Stomach (tissue), 9 donors: Measurements from ENCODE around the gene BPIFA2. TPM values are rescaled to one million over a fixed set of nuclear protein-coding genes. Genes with fewer than 3 reads are reported as not detected.

Experiments
- DNase-seq, 2 donors: peaks; one replicate each; pipeline versions ENCODE4 v3.0.0 to v3.0.0-alpha.2; 2013 to 2019
- H3K27ac ChIP-seq, 5 donors: fragments of 200-600 bp in 4 of 5; sonication (generic) in 4 of 5; one replicate each; pipeline ENCODE4 v1.5.1; 2013 to 2019; ENCODE audit warnings: mild to moderate bottlenecking in 1 of 5, moderate library complexity in 1 of 5
- H3K27me3 ChIP-seq, 3 donors: fragments of 200-600 bp; sonication (generic); one replicate each; pipeline ENCODE4 v1.5.1; 2017 to 2019; ENCODE audit warnings: mixed run types in 1 of 3
- H3K36me3 ChIP-seq, 4 donors: fragments of 200-600 bp; sonication (generic); 1 replicate in 3 of 4; 2 replicates in 1 of 4; pipeline ENCODE4 v1.5.1; 2016 to 2019
- H3K4me1 ChIP-seq, 4 donors: fragments of 200-600 bp; sonication (generic); one replicate each; pipeline ENCODE4 v1.5.1; 2016 to 2019
- H3K4me3 ChIP-seq, 4 donors: fragments of 200-600 bp; sonication (generic) in 3 of 4; one replicate each; pipeline ENCODE4 v1.5.1; 2016 to 2019; ENCODE audit warnings: mild to moderate bottlenecking in 1 of 4
- H3K9me3 ChIP-seq, 4 donors: fragments of 200-600 bp; sonication (generic); one replicate each; pipeline ENCODE4 v1.5.1; 2016 to 2019
- CTCF ChIP-seq, 7 experiments: fragments of 450-650 bp in 4 of 7; fragments of 200-600 bp in 3 of 7; sonication (generic) in 3 of 7; IDR thresholded peaks; one replicate each; pipeline ENCODE4 v1.5.1; 2016 to 2019; ENCODE audit warnings: antibody characterized with exemption in 7 of 7, control low read depth in 2 of 7, mild to moderate bottlenecking in 1 of 7
- EP300 ChIP-seq: sonication (generic); formaldehyde crosslinking; IDR thresholded peaks from one replicate; pipeline ENCODE4 v1.6.1; 2017; ENCODE audit warnings: antibody characterized with exemption
- POLR2A ChIP-seq, 4 donors: fragments of 450-650 bp; IDR thresholded peaks; one replicate each; pipeline ENCODE4 v1.6.1; 2016; ENCODE audit warnings: antibody characterized with exemption in 4 of 4, control low read depth in 2 of 4, mild to moderate bottlenecking in 1 of 4, moderate library complexity in 1 of 4
- POLR2AphosphoS5 ChIP-seq, 3 donors: sonication (generic); formaldehyde crosslinking; IDR thresholded peaks; one replicate each; pipeline ENCODE4 v1.6.1; 2016; ENCODE audit warnings: antibody characterized with exemption in 3 of 3
- WGBS, 5 donors: extraction: QIAGEN DNeasy Blood & Tissue Kit in 3 of 5; methylation state at CpG; one replicate each; pipeline versions ENCODE4 v1.1.5 to v1.1.7; 2013 to 2018; 5-methylcytosine and 5-hydroxymethylcytosine counted together
- intact Hi-C: fragments of 100-400 bp; cut with DNase I; formaldehyde crosslinking; loops from one replicate; pipeline ENCODE4 v1.15.1; 2023; ENCODE audit warnings: low total_unique reads
- polyA plus RNA-seq, 3 donors: library from polyadenylated mRNA; stranded (reverse); fragments of 200-250 nt; gene quantifications; one replicate each; pipeline ENCODE4 v1.2.3, GENCODE V29; 2013
- total RNA-seq, 5 donors: library from RNA; depleted of rRNA; stranded (reverse); fragments of >200 nt; gene quantifications; one replicate each; pipeline versions ENCODE4 v1.1.0 to v1.2.3, GENCODE V29; 2014 to 2016
- donor health status: healthy with polysubstance abuse.
- donor health status: Bipolar disorder and iron deficiency.
- donor health status: healthy.

Gene BPIFA2
- total and polyA plus RNA-seq, 8 donors, result not detected

- DNase-seq, result no peak
- 71 to 87% (median 79%) methylated on average over 5 of the region's 5 CpGs for WGBS, 5 donors
- H3K27ac ChIP-seq, result peak overlapping the region in 1 of 5 donors; percentile 81
These were observed 35.9 kb upstream of the BPIFA2 start for GRCh38 chr20:33131949-33132473.

GRCh38 chr20:33132513-33133372 is 35.2 kb upstream of the BPIFA2 start:
- TF ChIP-seq POLR2AphosphoS5 (IDR thresholded peaks at IDR 0.05) (no peak), EP300 (no peak)
- DNase-seq, result peak in 1 of 2 donors; percentile 16
- Histone ChIP-seq H3K27me3 (peaks cover 0 to 14% (median 0%) of the 10 kb centered on the region in 3 donors), H3K9me3 (no peaks in the 10 kb centered on the region), H3K36me3 (no peaks in the 10 kb centered on the region), H3K4me3 (no peak overlapping the region), H3K4me1 (peaks cover 0 to 8% (median 3%) of the 10 kb centered on the region in 4 donors), H3K27ac (no peak overlapping the region)
- intact Hi-C loops, result no loop called here
- WGBS, 5 donors, result 47 to 67% (median 62%) methylated on average over 11 to 14 of the region's 14 CpGs

More at GRCh38 chr20:33131949-33132473, 35.9 kb upstream of the BPIFA2 start:
- H3K27me3 ChIP-seq, result peaks cover 0 to 14% (median 0%) of the 10 kb centered on the region in 3 donors
- H3K4me3 ChIP-seq, result no peak overlapping the region
- H3K36me3 ChIP-seq, result no peaks in the 10 kb centered on the region
- TF ChIP-seq POLR2A (IDR thresholded peaks at IDR 0.05) (no peak), POLR2AphosphoS5 (IDR thresholded peaks at IDR 0.05) (no peak), CTCF (IDR thresholded peaks at IDR 0.05) (no peak), EP300 (no peak)
- peaks cover 0 to 15% (median 6%) of the 10 kb centered on the region in 4 donors for H3K4me1 ChIP-seq
- no peaks in the 10 kb centered on the region for H3K9me3 ChIP-seq
- intact Hi-C loops, result no loop called here

GRCh38 chr20:33133373-33133941 is 34.5 kb upstream of the BPIFA2 start:
- peaks cover 0 to 4% (median 0%) of the 10 kb centered on the region in 4 donors for H3K9me3 ChIP-seq
- intact Hi-C loops, result no loop called here
- no peak overlapping the region for H3K4me3 ChIP-seq
- H3K36me3 ChIP-seq, result no peaks in the 10 kb centered on the region
- DNase-seq, result no peak
- peaks cover 0 to 8% (median 3%) of the 10 kb centered on the region in 4 donors for H3K4me1 ChIP-seq
- 84 to 91% (median 87%) methylated on average over 8 to 11 of the region's 11 CpGs for WGBS, 5 donors
- H3K27ac ChIP-seq, result no peak overlapping the region
- no peak for TF ChIP-seq CTCF (IDR thresholded peaks at IDR 0.05)
- no peak for TF ChIP-seq POLR2AphosphoS5 (IDR thresholded peaks at IDR 0.05)
- TF ChIP-seq EP300, result no peak
- no peak for TF ChIP-seq POLR2A (IDR thresholded peaks at IDR 0.05)
- peaks cover 0 to 14% (median 0%) of the 10 kb centered on the region in 3 donors for H3K27me3 ChIP-seq

GRCh38 chr20:33137195-33137594 is 30.8 kb upstream of the BPIFA2 start:
- Histone ChIP-seq H3K36me3 (no peaks in the 10 kb centered on the region), H3K27me3 (peaks cover 0 to 14% (median 0%) of the 10 kb centered on the region in 3 donors), H3K27ac (no peak overlapping the region), H3K4me3 (no peak overlapping the region), H3K4me1 (no peaks in the 10 kb centered on the region), H3K9me3 (peaks cover 0 to 4% (median 0%) of the 10 kb centered on the region in 4 donors)
- intact Hi-C loops, result no loop called here
- TF ChIP-seq EP300 (no peak), CTCF (IDR thresholded peaks at IDR 0.05) (no peak), POLR2A (IDR thresholded peaks at IDR 0.05) (no peak), POLR2AphosphoS5 (IDR thresholded peaks at IDR 0.05) (no peak)
- WGBS, 5 donors, result 79 to 88% (median 82%) methylated on average over 3 of the region's 3 CpGs
- DNase-seq, result no peak
